ENCODE results near the gene OBSCN.

OBSCN gene

DNA sequence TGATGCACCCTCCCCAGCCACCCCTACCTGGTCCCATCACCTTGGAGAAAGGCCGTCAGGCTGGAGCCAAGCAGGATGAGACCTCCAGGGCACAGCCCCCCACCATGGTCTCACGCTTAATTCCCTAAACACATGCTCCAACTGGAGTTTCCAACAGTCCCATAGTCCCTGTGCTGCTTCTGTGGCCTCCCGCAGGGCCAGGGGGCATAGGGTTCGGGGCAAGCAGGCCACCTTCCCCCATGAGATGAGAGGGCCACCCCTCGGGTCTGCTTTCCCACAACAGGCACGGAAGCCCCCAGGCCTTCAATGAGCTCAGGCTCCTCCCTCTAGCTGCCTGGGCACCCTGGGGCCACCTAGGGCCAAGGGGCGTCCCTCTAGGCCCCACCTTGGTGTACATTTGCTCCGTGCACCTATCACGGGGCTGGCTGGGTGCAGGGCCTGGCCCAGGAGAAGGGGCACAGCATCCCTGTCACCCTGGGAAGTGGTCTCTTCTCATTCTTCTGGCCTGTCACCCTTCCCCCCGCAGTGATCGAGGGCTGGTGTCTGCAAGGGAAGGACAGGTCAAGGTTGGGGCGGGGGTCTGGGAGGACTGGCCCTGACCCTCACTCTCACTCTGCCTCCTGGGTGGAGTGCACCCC is 156.3 kb downstream of the OBSCN start:
- DNase-seq (ENCODE audit: low read depth in 2 of 2, low spot score in 1 of 2), result no peak

DNA sequence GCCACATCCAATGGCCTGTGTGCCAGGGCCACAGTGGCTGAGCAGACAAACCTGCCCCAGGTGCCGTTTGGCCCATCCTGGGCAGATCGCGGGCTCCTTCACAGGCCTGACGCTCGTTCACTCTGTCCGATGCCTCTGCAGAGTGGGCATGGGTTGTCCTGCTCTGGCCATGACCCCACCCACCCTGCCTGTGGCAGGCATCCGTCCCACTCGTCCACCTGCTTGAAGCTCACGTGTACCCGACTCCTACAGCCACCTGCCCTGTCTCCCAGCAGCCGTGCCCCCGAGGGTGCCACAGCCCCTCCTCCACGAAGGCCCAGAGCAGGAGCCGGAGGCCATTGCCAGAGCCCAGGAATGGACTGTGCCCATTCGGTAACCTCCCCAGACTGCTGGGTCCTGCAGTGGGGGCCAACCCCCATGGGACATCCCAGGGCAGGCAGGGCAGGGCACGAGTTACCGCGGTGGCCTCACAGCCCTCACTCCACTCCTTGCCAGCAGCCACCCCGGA is 156.9 kb downstream of the OBSCN start:
- no peak for DNase-seq (ENCODE audit: low read depth in 2 of 2, low spot score in 1 of 2)

- DNase-seq (ENCODE audit: low read depth in 2 of 2, low spot score in 1 of 2), result no peak
These were observed 157.6 kb downstream of the OBSCN start for GRCh38 chr1:228365271-228366061.

DNA sequence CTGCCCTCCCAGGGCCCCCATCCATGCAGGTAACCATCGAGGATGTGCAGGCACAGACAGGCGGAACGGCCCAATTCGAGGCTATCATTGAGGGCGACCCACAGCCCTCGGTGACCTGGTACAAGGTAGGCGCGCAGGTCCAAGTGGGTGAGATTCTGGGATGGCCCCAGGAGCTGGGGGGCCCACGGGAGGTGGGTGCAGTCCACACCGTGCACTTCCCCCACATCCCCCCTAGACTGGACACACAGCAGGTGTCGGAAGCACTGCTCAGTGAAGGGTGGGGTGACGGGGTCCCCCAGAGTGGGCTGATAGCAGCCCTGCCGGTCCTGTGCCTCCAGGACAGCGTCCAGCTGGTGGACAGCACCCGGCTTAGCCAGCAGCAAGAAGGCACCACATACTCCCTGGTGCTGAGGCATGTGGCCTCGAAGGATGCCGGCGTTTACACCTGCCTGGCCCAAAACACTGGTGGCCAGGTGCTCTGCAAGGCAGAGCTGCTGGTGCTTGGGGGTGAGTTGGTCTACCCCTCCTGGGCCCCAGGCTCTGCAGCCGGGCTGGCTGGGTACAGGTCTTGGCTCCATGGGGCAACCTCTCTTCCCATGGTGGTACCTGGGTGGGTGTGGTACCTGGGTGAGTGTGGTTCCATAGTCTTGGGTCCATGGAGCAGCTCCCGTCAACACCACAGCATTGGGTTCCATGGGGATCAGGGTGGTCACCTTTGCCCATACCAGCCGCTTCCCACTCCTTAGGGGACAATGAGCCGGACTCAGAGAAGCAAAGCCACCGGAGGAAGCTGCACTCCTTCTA is 158.4 kb downstream of the OBSCN start:
- no peak for DNase-seq (ENCODE audit: low read depth in 2 of 2, low spot score in 1 of 2)

DNA sequence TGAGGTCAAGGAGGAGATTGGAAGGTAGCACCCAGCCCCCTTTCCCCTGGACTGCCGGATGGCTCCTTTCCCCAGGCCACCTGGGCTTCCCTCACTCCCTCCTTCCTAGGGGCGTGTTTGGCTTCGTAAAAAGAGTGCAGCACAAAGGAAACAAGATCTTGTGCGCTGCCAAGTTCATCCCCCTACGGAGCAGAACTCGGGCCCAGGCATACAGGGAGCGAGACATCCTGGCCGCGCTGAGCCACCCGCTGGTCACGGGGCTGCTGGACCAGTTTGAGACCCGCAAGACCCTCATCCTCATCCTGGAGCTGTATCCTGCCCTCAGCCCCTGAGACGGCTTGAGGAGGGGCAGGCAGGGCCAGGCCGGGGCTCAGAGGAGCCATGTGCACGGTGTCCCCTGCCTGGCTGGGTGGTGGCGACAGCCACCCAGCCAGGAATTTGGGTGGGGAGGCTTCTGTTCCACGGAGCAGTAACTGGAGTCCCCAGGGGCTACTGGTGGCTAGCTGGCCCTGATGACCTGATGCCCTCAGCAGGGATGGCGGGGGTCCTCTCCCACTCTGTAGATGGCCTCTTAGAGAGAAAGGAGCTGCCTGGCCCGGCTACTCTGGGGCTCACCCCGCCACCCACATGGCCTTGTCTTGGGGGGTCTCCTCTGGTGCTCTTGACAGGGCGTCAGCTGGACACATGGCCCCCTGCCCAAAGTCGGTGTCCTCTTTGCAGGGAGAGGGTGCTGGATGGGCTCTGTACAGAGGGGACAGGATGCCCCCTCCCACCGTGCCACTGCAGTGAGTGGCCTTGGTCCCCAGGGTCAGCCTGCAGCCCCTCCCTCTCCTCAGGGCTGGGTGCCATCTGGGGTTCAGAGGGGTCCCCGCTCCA is 159.3 kb downstream of the OBSCN start:
- DNase-seq (ENCODE audit: low read depth in 2 of 2, low spot score in 1 of 2), result no peak

DNA sequence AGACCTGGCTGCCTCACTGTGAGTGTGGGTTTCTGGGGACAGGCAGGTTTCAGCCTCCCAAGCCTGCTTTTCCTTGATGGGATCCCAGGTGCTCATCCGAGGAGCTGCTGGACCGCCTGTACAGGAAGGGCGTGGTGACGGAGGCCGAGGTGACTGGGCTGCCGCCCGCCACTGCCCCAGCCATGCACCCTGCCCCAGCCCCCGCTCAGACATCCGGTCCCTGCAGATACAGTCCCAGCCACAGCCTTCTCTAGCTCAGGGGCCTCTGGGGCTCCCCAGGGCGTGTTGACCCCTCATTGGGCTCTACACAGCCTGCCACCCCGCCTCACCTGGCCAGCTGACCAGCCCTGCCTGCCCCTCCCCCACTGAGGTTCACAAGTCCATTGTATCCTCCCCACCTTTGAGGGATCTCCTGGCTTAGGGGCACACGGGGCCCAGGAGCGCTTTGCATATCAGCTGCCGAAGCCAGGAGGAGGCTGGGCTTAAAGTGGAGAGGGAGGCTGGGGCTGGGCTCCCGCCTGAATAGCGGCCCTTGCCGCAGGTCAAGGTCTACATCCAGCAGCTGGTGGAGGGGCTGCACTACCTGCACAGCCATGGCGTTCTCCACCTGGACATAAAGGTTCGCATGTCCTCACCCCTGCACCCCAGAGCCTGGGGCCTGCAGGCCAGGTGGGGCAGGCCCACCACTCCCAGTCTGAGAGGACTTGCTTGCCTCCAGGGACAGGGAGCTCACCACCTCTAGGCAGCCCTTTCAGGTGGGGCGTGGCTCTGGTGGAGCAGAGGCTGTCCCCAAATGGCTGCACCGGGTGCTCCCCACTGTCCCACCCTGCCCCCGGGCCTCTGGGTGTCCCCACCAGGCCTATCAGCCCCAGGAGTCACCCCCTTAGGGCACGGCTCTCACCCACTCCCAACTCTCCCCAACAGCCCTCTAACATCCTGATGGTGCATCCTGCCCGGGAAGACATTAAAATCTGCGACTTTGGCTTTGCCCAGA is 160.3 kb downstream of the OBSCN start:
- no peak for DNase-seq (ENCODE audit: low read depth in 2 of 2, low spot score in 1 of 2)

- no peak for DNase-seq (ENCODE audit: low read depth in 2 of 2, low spot score in 1 of 2)
These were observed 161.2 kb downstream of the OBSCN start for GRCh38 chr1:228368801-228369607.

DNA sequence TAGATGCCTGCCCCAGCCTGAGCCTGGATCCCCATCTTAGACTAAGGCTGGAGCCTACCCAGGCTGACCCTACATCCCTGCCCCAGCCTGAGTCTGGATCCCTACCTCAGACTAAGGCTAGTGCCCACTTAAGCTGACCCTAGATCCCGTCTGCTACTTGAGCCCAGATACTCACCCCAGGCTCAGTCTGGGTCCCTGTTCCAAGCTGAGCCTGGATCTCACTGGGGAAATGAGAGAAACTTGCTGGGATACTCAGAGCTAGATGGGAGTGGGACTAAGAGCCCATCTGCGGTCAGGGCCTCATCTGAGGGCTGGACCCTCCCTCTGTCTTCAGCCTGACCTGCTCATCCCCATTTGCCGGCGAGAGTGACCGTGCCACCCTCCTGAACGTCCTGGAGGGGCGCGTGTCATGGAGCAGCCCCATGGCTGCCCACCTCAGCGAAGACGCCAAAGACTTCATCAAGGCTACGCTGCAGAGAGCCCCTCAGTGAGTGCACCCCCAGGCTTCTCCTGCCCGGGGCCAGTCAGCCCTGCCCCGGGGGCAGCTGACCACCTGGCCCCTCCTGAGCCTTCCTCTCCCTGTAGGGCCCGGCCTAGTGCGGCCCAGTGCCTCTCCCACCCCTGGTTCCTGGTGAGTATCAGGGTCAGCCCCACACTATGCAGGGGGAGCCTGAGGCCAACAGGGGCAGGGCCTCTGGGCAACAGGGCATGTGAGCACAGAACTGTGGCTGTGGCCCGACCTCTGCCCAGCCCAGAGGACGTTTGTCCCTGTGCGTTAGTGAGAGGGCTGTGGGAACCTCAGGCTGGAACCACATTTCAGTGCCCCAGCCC is 162.0 kb downstream of the OBSCN start:
- DNase-seq (ENCODE audit: low read depth in 2 of 2, low spot score in 1 of 2), result no peak

DNA sequence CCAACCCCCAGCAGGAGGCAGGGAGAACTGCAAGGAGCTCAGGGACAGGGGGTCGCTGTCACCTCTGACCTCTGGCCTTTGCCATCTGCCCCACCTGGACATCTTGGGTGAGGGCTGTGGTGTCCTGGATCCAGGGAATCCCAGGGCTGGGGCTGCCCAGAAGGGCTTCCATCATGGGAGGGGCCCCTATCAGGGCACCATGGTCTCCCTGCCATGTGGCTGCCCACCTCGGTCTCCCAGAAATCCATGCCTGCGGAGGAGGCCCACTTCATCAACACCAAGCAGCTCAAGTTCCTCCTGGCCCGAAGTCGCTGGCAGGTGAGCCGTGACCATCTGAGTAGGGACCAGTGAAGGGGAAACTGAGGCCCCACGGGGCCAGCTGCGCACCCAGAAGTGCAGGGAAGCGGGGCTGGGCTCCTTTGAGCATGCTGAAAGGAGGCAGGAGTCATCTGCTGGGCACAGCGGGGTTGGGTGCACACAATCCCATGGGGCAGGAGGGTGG is 162.6 kb downstream of the OBSCN start:
- DNase-seq (ENCODE audit: low read depth in 2 of 2, low spot score in 1 of 2), result no peak

DNA sequence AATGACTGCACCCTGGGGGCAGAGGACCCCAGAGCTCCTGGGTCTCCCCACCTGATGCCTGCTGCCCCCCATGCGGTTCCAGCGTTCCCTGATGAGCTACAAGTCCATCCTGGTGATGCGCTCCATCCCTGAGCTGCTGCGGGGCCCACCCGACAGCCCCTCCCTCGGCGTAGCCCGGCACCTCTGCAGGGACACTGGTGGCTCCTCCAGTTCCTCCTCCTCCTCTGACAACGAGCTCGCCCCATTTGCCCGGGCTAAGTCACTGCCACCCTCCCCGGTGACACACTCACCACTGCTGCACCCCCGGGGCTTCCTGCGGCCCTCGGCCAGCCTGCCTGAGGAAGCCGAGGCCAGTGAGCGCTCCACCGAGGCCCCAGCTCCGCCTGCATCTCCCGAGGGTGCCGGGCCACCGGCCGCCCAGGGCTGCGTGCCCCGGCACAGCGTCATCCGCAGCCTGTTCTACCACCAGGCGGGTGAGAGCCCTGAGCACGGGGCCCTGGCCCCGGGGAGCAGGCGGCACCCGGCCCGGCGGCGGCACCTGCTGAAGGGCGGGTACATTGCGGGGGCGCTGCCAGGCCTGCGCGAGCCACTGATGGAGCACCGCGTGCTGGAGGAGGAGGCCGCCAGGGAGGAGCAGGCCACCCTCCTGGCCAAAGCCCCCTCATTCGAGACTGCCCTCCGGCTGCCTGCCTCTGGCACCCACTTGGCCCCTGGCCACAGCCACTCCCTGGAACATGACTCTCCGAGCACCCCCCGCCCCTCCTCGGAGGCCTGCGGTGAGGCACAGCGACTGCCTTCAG is 163.3 kb downstream of the OBSCN start:
- DNase-seq (ENCODE audit: low read depth in 2 of 2, low spot score in 1 of 2), result no peak

DNA sequence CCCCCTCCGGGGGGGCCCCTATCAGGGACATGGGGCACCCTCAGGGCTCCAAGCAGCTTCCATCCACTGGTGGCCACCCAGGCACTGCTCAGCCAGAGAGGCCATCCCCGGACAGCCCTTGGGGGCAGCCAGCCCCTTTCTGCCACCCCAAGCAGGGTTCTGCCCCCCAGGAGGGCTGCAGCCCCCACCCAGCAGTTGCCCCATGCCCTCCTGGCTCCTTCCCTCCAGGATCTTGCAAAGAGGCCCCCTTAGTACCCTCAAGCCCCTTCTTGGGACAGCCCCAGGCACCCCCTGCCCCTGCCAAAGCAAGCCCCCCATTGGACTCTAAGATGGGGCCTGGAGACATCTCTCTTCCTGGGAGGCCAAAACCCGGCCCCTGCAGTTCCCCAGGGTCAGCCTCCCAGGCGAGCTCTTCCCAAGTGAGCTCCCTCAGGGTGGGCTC is 163.9 kb downstream of the OBSCN start:
- no peak for DNase-seq (ENCODE audit: low read depth in 2 of 2, low spot score in 1 of 2)

GRCh38 chr1:228372183-228373003 is 164.5 kb downstream of the OBSCN start:
- DNase-seq (ENCODE audit: low read depth in 2 of 2, low spot score in 1 of 2), result no peak

GRCh38 chr1:228373004-228373680 is 165.3 kb downstream of the OBSCN start:
- no peak for DNase-seq (ENCODE audit: low read depth in 2 of 2, low spot score in 1 of 2)

DNA sequence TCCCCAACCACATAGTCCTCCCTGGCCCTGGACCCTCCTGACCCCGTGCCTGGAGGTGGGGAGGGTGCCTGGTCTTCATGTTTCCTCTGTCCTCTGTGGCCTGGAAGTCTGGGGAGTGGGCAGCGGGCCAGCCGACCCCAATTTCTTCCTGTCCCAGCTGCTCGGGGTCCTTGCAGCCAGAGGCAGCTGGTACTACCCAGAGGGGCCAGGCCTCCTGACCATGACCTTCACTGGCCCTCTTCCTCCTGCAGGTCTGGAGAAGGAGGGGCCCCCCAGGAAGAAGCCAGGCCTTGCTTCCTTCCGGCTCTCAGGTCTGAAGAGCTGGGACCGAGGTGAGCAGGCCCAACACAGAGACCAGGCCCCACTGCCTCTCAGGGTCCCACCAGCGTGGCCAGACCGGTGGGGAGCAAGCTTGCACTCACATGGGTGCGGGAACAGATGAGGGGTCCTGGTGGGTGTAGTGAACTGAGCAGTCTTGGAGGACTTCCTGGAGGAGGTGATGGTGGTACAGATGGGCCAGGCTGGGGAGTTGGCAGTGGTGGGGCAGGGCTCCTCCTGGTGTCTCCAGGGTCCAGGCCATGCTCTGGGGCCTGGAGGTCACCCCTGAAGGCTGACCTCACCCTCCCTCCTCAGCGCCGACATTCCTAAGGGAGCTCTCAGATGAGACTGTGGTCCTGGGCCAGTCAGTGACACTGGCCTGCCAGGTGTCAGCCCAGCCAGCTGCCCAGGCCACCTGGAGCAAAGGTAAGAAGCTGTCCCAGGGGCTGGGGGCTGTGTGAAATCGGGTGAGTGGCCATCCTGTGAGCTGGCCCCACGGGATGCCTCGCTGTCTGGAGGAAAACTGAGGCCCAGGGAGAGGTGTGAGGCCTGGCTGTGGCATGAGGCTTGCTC is 166.1 kb downstream of the OBSCN start:
- DNase-seq (ENCODE audit: low read depth in 2 of 2, low spot score in 1 of 2), result no peak

All from stimulated activated CD8-positive, alpha-beta memory T cell treated with anti-CD3 and anti-CD28 coated beads, Interleukin-4, amount 100 ng/mL, for 4 hours (primary cell).